LNCaP clone FGC (cell line): ENCODE results near the gene LYST.
A peak's percentile ranks its signal among the peaks of the same experiment; 100 is the strongest.

Experiments used
- DNase-seq: peaks from one replicate; pipeline ENCODE4 v3.0.0-alpha.2; 2011; ENCODE audit warnings: low read depth
- H3K4me3 ChIP-seq: 2 replicates; pipeline ENCODE4 v1.5.1; 2011; ENCODE audit warnings: mild to moderate bottlenecking, low read depth, low read length, control low read depth
- TF ChIP-seq, protein P1 (sequence below): IDR thresholded peaks from 2 replicates; pipeline ENCODE4 v1.5.1; 2012; ENCODE audit warnings: mild to moderate bottlenecking; ENCODE audit not compliant: control insufficient read depth, insufficient read depth; ENCODE audit errors: extremely low read depth

The LYST gene

DNA sequence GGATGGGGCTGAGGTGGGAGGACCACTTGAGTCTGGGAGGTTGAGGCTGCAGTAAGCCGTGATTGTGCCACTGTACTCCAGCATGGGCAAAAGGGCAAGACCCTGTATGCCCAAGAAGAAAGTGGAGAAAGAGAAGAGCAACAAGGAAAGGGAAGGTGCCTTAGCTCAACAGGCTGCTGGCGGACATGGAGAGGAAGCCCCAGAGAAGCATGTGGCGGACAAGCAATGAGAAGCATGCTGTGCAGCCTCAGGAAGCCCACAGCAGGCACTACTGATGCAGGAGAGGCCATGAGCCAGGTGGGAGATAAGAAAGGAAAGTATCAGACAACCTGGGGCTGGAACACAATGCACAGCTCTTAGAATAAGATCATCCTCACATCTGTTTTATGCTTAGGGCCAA, 184.5 kb downstream of the LYST start:
- TF ChIP-seq, protein P1, sequence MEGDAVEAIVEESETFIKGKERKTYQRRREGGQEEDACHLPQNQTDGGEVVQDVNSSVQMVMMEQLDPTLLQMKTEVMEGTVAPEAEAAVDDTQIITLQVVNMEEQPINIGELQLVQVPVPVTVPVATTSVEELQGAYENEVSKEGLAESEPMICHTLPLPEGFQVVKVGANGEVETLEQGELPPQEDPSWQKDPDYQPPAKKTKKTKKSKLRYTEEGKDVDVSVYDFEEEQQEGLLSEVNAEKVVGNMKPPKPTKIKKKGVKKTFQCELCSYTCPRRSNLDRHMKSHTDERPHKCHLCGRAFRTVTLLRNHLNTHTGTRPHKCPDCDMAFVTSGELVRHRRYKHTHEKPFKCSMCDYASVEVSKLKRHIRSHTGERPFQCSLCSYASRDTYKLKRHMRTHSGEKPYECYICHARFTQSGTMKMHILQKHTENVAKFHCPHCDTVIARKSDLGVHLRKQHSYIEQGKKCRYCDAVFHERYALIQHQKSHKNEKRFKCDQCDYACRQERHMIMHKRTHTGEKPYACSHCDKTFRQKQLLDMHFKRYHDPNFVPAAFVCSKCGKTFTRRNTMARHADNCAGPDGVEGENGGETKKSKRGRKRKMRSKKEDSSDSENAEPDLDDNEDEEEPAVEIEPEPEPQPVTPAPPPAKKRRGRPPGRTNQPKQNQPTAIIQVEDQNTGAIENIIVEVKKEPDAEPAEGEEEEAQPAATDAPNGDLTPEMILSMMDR = no peak
- H3K4me3 ChIP-seq = no peak overlapping the region
- no peak for DNase-seq

DNA sequence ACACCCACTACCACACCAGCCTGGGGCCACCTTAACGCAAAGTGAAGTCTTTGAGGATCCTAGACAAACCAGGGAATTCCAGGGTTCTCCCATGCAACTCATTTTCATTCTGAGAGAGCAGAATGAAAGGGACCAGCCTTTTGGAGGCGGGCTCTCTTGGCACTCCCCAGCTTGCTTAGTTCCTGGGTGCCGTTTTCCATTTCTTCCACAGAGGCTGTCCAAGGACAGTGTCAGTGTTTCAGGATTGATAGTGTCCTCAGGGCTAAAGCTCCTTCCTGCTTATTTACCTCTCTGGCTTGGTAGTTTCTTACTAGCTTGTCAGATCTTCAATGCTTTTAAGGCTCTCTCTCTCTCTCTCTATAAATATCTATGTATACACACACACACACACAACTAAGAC, 187.1 kb downstream of the LYST start:
- peak; percentile 21 for DNase-seq
- TF ChIP-seq, protein P1 = no peak
- no peak overlapping the region for H3K4me3 ChIP-seq

- H3K4me3 ChIP-seq = no peak overlapping the region
- DNase-seq = no peak
- TF ChIP-seq, protein P1 = no peak
Measured at GRCh38 chr1:235679005-235679404, 187.7 kb downstream of the LYST start.

DNA sequence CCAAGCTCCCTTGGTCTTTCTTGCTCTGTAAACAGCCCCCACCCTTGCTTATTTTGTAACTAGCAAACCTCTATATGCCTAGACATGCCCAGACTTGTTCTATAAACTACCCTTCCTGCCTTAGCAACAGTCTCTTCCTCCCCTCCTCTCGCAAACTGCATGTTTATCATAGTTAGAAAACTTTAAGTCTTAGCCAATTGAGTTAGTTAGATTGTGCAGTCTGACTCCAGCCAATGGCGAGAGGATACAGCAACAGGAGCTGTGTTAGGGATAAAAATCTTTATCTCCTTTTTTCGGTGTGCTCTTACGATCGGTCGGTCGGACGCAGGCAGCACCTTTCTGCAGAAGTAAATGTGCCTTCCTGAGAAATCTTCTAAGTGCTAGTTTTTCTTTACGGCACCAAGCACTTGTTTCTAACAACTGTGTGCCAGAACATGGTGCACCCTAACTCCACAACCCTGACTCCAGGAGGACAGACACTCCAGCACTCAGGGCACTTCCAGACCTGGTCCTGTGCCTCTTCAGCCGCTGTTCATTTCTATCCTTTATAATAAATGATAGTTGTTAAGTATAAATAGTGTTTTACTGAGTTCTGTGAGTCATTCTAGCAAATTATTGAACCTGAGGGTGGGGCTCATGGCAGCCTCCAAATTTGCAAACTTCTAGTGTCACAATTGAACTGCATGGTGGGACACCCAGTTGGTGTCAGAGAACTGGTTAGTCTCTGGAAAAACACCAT, 191.4 kb downstream of the LYST start:
- H3K4me3 ChIP-seq = no peak overlapping the region
- DNase-seq = no peak
- TF ChIP-seq, protein P1 = no peak

GRCh38 chr1:235673981-235674380, 192.7 kb downstream of the LYST start:
- no peak for DNase-seq
- TF ChIP-seq, protein P1 = no peak
- H3K4me3 ChIP-seq = no peak overlapping the region

DNA sequence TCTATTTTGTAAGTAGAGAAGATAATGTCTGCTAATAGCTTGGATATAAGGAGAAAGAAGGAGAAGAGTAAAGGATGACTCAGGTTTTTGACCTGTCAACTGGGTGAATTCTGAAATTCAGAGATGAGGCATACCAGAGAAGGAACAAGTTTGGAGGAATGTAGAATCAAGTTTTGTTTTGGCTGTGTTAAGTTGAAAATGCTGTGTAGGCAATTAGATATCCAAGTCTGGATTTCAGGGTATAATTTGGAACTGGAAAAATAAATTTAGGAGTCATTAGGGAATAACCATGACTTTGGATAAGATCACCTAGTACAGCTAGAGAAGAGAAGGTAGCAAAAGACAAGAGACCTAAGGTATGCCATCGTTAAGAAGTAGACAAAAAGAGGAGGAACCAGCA, 194.7 kb downstream of the LYST start:
- no peak overlapping the region for H3K4me3 ChIP-seq
- DNase-seq = no peak

More for the DNA sequence above, 194.7 kb downstream of the LYST start:
- TF ChIP-seq, protein P1 = no peak
